ENCODE data around the gene HAPSTR1.

DNA sequence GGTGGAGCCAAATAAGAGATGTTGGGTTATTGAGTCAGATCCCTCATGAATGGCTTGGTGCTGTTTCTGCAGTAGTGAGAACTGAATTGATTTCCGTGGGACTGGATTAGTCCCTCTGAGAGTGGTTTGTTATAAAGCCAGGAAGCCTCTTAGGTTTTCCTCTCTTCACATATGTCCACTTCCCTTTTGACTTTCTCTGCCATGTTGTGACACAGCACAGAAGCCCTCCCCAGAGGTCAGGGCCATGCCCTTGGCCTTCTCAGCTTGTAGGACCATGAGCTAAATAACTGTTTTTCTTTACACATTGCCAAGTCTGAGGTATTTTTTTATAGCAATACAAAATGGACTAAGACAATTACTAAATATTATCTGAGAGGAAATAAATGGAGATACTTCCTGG lies 10.3 kb upstream of the HAPSTR1 start:
- TF ChIP-seq EZH2 (IDR thresholded peaks at IDR 0.05; ENCODE audit: low read depth, low read length, severe bottlenecking) (no peak), ATF3 (IDR thresholded peaks at IDR 0.05; ENCODE audit: insufficient read depth, low read depth, low read length) (no peak), YY1 (IDR thresholded peaks at IDR 0.05; ENCODE audit: low read depth, low read length) (no peak), POLR2A (IDR thresholded peaks at IDR 0.05; ENCODE audit: control extremely low read depth in 1 of 2, low read depth in 2 of 2, low read length in 2 of 2) (no peak)

All from H1 (cell line).